HEK293 (cell line): ENCODE data around the gene PDZD8.
"Not testable (repeated sequence)": the region's sequence is repeated elsewhere in the genome, so short reads cannot be mapped to it uniquely, and the experiment has no call there.

Experiments
- CTCF ChIA-PET: fragments of 350-600 bp; formaldehyde crosslinking; extraction: SDS; loops from one replicate; lab custom pipeline; 2021; ENCODE audit warnings: antibody characterized with exemption; lab: Yijun Ruan, JAX
- POLR2A ChIA-PET: fragments of 300-600 bp; formaldehyde crosslinking; extraction: SDS; loops from one replicate; lab custom pipeline; 2020; ENCODE audit warnings: antibody characterized with exemption, inconsistent platforms; lab: Yijun Ruan, JAX
- H3K27ac ChIP-seq: fragments of 200-500 bp; sonication (Bioruptor generic); 2 replicates; pipeline ENCODE4 v1.5.1; 2014; ENCODE audit warnings: low read depth, low read length, control low read depth, inconsistent platforms; ENCODE audit errors: extremely low read depth
- H3K36me3 ChIP-seq, 2 experiments: fragments of 200-500 bp in 1 of 2; sonication (Bioruptor generic) in 1 of 2; 1 replicate in 1 of 2; 2 replicates in 1 of 2; pipeline ENCODE4 v1.5.1; 2014 to 2017; ENCODE audit warnings: inconsistent platforms in 2 of 2, low read length in 2 of 2; ENCODE audit not compliant: control insufficient read depth in 2 of 2, insufficient read depth in 1 of 2
- H3K4me1 ChIP-seq: fragments of 200-500 bp; sonication (Bioruptor generic); 2 replicates; pipeline ENCODE4 v1.5.1; 2014; ENCODE audit warnings: mild to moderate bottlenecking, low read length, inconsistent platforms; ENCODE audit not compliant: control insufficient read depth, insufficient read depth
- H3K4me3 ChIP-seq: 2 replicates; pipeline ENCODE4 v1.5.1; 2011; ENCODE audit warnings: low read depth, mild to moderate bottlenecking, control low read depth, low read length, moderate library complexity
- H3K9me3 ChIP-seq: fragments of 200-500 bp; sonication (Bioruptor generic); 2 replicates; pipeline ENCODE4 v1.5.1; 2014; ENCODE audit warnings: low read depth, low read length, inconsistent platforms; ENCODE audit not compliant: control insufficient read depth, insufficient read depth
- EGR2 ChIP-seq: fragments of 450-650 bp; formaldehyde crosslinking; IDR thresholded peaks from 2 replicates; pipeline ENCODE4 v1.5.1; 2016; ENCODE audit warnings: low read depth, missing biosample characterization, missing genetic modification characterization
- GFI1B ChIP-seq: fragments of 450-650 bp; formaldehyde crosslinking; IDR thresholded peaks from 2 replicates; pipeline ENCODE4 v1.5.1; 2016; ENCODE audit warnings: missing biosample characterization, missing genetic modification characterization
- GLIS1 ChIP-seq: fragments of 450-650 bp; formaldehyde crosslinking; IDR thresholded peaks from 2 replicates; pipeline ENCODE4 v1.5.1; 2016; ENCODE audit warnings: missing biosample characterization, missing genetic modification characterization
- GLIS2 ChIP-seq: fragments of 450-650 bp; formaldehyde crosslinking; IDR thresholded peaks from 2 replicates; pipeline ENCODE4 v1.5.1; 2016; ENCODE audit warnings: missing biosample characterization, missing genetic modification characterization
- KLF17 ChIP-seq: fragments of 450-650 bp; formaldehyde crosslinking; IDR thresholded peaks from 2 replicates; pipeline ENCODE4 v1.5.1; 2016; ENCODE audit warnings: missing biosample characterization, missing genetic modification characterization
- PRDM1 ChIP-seq: fragments of 450-650 bp; formaldehyde crosslinking; IDR thresholded peaks from 2 replicates; pipeline ENCODE4; 2016; ENCODE audit warnings: missing biosample characterization, missing genetic modification characterization
- PRDM6 ChIP-seq: fragments of 450-650 bp; formaldehyde crosslinking; IDR thresholded peaks from 2 replicates; pipeline ENCODE4 v1.5.1; 2017; ENCODE audit warnings: missing biosample characterization, missing genetic modification characterization
- TRIM28 ChIP-seq: IDR thresholded peaks from 2 replicates; pipeline ENCODE4 v1.6.1; 2011; ENCODE audit warnings: low read length, control low read depth, borderline replicate concordance
- WT1 ChIP-seq: fragments of 450-650 bp; formaldehyde crosslinking; IDR thresholded peaks from 2 replicates; pipeline ENCODE4 v1.5.1; 2016; ENCODE audit warnings: missing biosample characterization, missing genetic modification characterization
- ZBTB20 ChIP-seq: fragments of 450-650 bp; formaldehyde crosslinking; IDR thresholded peaks from 2 replicates; pipeline ENCODE4 v1.5.1; 2016; ENCODE audit warnings: missing biosample characterization, missing genetic modification characterization
- ZFP3 ChIP-seq: fragments of 450-650 bp; formaldehyde crosslinking; IDR thresholded peaks from 2 replicates; pipeline ENCODE4 v1.5.1; 2016; ENCODE audit warnings: low read depth, missing biosample characterization, missing genetic modification characterization
- ZNF239 ChIP-seq: fragments of 450-650 bp; formaldehyde crosslinking; IDR thresholded peaks from 2 replicates; pipeline ENCODE4 v1.5.1; 2016; ENCODE audit warnings: missing biosample characterization, missing genetic modification characterization
- ZNF433 ChIP-seq: fragments of 450-650 bp; formaldehyde crosslinking; IDR thresholded peaks from 2 replicates; pipeline ENCODE4 v1.5.1; 2016; ENCODE audit warnings: missing biosample characterization, missing genetic modification characterization, low read depth
- ZNF510 ChIP-seq: fragments of 450-650 bp; formaldehyde crosslinking; IDR thresholded peaks from 2 replicates; pipeline ENCODE4 v1.5.1; 2018; ENCODE audit warnings: mild to moderate bottlenecking, missing genetic modification characterization, missing biosample characterization; ENCODE audit not compliant: insufficient replicate concordance
- ZNF580 ChIP-seq: fragments of 450-650 bp; formaldehyde crosslinking; IDR thresholded peaks from 2 replicates; pipeline ENCODE4 v1.5.1; 2016; ENCODE audit warnings: missing biosample characterization, missing genetic modification characterization
- ZNF585B ChIP-seq: fragments of 450-650 bp; formaldehyde crosslinking; IDR thresholded peaks from 2 replicates; pipeline ENCODE4 v1.5.1; 2016; ENCODE audit warnings: missing biosample characterization, missing genetic modification characterization
- ZNF670 ChIP-seq: fragments of 450-650 bp; formaldehyde crosslinking; IDR thresholded peaks from 2 replicates; pipeline ENCODE4 v1.5.1; 2016; ENCODE audit warnings: missing biosample characterization, missing genetic modification characterization, low read depth
- ZNF677 ChIP-seq: fragments of 450-650 bp; IDR thresholded peaks from 2 replicates; pipeline ENCODE4 v1.5.0; 2018; ENCODE audit warnings: missing biosample characterization, mild to moderate bottlenecking, missing genetic modification characterization, moderate library complexity
- TF ChIP-seq, protein P1 (sequence below): fragments of 450-650 bp; formaldehyde crosslinking; conservative IDR thresholded peaks from 2 replicates; pipeline ENCODE4 v1.5.1; 2016; ENCODE audit warnings: low read depth, missing biosample characterization, missing genetic modification characterization
- TF ChIP-seq, protein P2 (sequence below): fragments of 450-650 bp; formaldehyde crosslinking; IDR thresholded peaks from 2 replicates; pipeline ENCODE4 v1.5.1; 2016; ENCODE audit warnings: missing biosample characterization, missing genetic modification characterization, low read depth
- TF ChIP-seq, protein P3 (sequence below): fragments of 450-650 bp; formaldehyde crosslinking; IDR thresholded peaks from 2 replicates; pipeline ENCODE4 v1.5.1; 2016; ENCODE audit warnings: missing biosample characterization, missing genetic modification characterization

Gene PDZD8

GRCh38 chr10:117306674-117307073 lies 68.6 kb downstream of the PDZD8 start:
- Histone ChIP-seq H3K27ac (no peak overlapping the region), H3K4me1 (no peaks in the 10 kb centered on the region), H3K9me3 (no peaks in the 10 kb centered on the region), H3K36me3 (peaks cover 0 to 4% of the 10 kb centered on the region in 2 experiments; a peak in 1 of 3 replicates), H3K4me3 (no peak overlapping the region)
- TF ChIP-seq ZNF677 (tag by site-specific recombination) = no peak
- TF ChIP-seq, protein P1, sequence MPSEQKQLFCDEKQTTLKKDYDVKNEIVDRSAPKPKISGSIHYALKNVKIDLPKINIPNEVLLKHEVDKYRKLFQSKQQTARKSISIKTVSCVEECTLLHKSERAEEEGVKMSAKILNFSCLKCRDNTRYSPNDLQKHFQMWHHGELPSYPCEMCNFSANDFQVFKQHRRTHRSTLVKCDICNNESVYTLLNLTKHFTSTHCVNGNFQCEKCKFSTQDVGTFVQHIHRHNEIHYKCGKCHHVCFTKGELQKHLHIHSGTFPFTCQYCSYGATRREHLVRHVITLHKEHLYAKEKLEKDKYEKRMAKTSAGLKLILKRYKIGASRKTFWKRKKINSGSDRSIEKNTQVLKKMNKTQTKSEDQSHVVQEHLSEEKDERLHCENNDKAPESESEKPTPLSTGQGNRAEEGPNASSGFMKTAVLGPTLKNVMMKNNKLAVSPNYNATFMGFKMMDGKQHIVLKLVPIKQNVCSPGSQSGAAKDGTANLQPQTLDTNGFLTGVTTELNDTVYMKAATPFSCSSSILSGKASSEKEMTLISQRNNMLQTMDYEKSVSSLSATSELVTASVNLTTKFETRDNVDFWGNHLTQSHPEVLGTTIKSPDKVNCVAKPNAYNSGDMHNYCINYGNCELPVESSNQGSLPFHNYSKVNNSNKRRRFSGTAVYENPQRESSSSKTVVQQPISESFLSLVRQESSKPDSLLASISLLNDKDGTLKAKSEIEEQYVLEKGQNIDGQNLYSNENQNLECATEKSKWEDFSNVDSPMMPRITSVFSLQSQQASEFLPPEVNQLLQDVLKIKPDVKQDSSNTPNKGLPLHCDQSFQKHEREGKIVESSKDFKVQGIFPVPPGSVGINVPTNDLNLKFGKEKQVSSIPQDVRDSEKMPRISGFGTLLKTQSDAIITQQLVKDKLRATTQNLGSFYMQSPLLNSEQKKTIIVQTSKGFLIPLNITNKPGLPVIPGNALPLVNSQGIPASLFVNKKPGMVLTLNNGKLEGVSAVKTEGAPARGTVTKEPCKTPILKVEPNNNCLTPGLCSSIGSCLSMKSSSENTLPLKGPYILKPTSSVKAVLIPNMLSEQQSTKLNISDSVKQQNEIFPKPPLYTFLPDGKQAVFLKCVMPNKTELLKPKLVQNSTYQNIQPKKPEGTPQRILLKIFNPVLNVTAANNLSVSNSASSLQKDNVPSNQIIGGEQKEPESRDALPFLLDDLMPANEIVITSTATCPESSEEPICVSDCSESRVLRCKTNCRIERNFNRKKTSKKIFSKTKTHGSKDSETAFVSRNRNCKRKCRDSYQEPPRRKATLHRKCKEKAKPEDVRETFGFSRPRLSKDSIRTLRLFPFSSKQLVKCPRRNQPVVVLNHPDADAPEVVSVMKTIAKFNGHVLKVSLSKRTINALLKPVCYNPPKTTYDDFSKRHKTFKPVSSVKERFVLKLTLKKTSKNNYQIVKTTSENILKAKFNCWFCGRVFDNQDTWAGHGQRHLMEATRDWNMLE = no peak
- no peak for TF ChIP-seq PRDM6 (tag by site-specific recombination)
- TF ChIP-seq, protein P2, sequence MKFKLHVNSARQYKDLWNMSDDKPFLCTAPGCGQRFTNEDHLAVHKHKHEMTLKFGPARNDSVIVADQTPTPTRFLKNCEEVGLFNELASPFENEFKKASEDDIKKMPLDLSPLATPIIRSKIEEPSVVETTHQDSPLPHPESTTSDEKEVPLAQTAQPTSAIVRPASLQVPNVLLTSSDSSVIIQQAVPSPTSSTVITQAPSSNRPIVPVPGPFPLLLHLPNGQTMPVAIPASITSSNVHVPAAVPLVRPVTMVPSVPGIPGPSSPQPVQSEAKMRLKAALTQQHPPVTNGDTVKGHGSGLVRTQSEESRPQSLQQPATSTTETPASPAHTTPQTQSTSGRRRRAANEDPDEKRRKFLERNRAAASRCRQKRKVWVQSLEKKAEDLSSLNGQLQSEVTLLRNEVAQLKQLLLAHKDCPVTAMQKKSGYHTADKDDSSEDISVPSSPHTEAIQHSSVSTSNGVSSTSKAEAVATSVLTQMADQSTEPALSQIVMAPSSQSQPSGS (tag by site-specific recombination) = peak; percentile 75
- TF ChIP-seq PRDM1 (tag by site-specific recombination) = no peak
- ChIA-PET CTCF (no interaction called here), POLR2A (no interaction called here)

DNA sequence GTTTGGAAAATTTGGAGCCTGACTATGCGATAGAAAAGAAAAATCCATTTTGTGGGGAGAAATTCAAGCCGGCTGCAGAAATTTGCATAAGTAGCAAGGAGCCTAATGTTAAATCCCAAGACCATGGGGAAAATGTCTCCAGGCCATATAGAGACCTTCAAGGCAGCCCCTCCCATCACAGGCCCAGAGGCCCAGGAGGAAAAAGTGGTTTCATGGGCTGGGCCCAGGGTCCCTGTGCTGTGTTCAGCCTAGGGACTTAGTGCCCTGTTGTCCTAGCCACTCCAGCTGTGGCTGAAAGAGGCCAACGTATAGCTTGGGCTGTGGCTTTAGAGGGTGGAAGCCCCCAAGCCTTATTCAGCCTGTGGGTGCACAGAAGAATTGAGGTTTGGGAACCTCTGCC lies 71.8 kb downstream of the PDZD8 start:
- H3K36me3 ChIP-seq, H3K4me1 ChIP-seq, H3K4me3 ChIP-seq, POLR2A ChIA-PET, H3K9me3 ChIP-seq, H3K27ac ChIP-seq: not testable (repeated sequence)
- peak; percentile 94 for TF ChIP-seq ZNF585B (tag by site-specific recombination)
- CTCF ChIA-PET = interaction anchor here (0.7 kb wide), 1 partner anchor 16 kb away, joined by 3 read pairs; no protein-coding TSS in a partner anchor

DNA sequence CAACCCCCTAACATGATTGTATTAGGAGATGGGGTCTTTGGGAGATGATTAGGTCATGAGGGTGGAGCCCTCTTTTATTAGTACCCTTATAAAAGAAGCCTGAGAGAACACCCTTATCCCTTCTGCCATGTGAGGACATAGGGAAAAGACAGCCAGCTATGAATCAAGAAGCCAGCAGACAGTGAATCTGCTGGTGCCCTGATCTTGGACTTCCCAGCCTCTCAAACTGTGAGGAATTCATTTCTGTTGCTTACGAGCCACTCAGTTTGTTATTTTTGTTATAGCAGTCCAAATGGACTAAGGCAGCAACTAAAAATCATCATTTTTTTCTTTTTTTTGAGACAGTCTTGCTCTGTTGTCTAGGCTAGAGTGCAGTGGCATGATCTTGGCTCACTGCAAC lies 74.6 kb downstream of the PDZD8 start:
- CTCF ChIA-PET = interaction anchor here (0.6 to 1.3 kb wide), 2 partner anchors 20 to 84 kb away, joined by 4 to 5 read pairs; no protein-coding TSS in a partner anchor
- TF ChIP-seq KLF17 (tag by site-specific recombination) (no peak), ZNF670 (tag by site-specific recombination) (no peak), WT1 (tag by site-specific recombination) (no peak), ZNF433 (tag by site-specific recombination) (no peak), ZNF239 (no peak), GFI1B (tag by site-specific recombination) (no peak), EGR2 (no peak), ZNF580 (tag by site-specific recombination) (no peak), GLIS2 (tag by site-specific recombination) (no peak), GLIS1 (no peak), ZNF510 (tag by site-specific recombination) (no peak), TRIM28 (no peak), ZBTB20 (tag by site-specific recombination) (no peak), ZFP3 (tag by site-specific recombination) (no peak)
- TF ChIP-seq, protein P3, sequence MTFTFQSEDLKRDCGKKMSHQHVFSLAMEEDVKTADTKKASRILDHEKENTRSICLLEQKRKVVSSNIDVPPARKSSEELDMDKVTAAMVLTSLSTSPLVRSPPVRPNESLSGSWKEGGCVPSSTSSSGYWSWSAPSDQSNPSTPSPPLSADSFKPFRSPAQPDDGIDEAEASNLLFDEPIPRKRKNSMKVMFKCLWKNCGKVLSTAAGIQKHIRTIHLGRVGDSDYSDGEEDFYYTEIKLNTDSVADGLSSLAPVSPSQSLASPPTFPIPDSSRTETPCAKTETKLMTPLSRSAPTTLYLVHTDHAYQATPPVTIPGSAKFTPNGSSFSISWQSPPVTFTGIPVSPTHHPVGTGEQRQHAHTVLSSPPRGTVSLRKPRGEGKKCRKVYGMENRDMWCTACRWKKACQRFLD = no peak

More for the DNA sequence above, 74.6 kb downstream of the PDZD8 start:
- POLR2A ChIA-PET = no interaction called here
- H3K36me3 ChIP-seq = no peaks in the 10 kb centered on the region
- no peak overlapping the region for H3K27ac ChIP-seq
- no peaks in the 10 kb centered on the region for H3K9me3 ChIP-seq
- H3K4me1 ChIP-seq = no peaks in the 10 kb centered on the region
- H3K4me3 ChIP-seq = no peak overlapping the region
